ENCODE measurements around the gene GH2. TPM values are rescaled to one million over a fixed set of nuclear protein-coding genes. Genes with fewer than 3 reads are reported as not detected.

Gene GH2
- total and polyA plus RNA-seq, 4 donors = not detected

- DNase-seq (no peak), ATAC-seq (ENCODE audit: insufficient read depth, low FRiP score) (no peak)
- peaks cover 17 to 44% (median 31%) of the 10 kb centered on the region in 5 donors for H3K4me1 ChIP-seq (ENCODE audit: control insufficient read depth in 5 of 5, insufficient read depth in 5 of 5, low read length in 5 of 5)
- peaks cover 16 to 49% (median 32%) of the 10 kb centered on the region in 4 donors for H3K36me3 ChIP-seq (ENCODE audit: control insufficient read depth in 4 of 4, insufficient read depth in 4 of 4, low read length in 4 of 4)
- 93 to 95% methylated on average over 7 of the region's 7 CpGs for WGBS, 2 donors
- no peaks in the 10 kb centered on the region for H3K9me3 ChIP-seq (ENCODE audit: control insufficient read depth in 4 of 4, insufficient read depth in 3 of 4, low read length in 3 of 4)
- no peak overlapping the region for H3K9ac ChIP-seq (ENCODE audit: insufficient read depth in 1 of 2, low read length in 2 of 2)
- no peak overlapping the region for H3K4me3 ChIP-seq
- H3K27me3 ChIP-seq (ENCODE audit: control insufficient read depth in 3 of 3, insufficient read depth in 3 of 3, low read length in 2 of 3) = no peaks in the 10 kb centered on the region
- no peak for TF ChIP-seq CTCF (IDR thresholded peaks at IDR 0.05; ENCODE audit: control extremely low read depth, extremely low read depth)
- no peak overlapping the region for H3K27ac ChIP-seq (ENCODE audit: low read depth in 1 of 2, low read length in 1 of 2)
These were observed 44.9 kb downstream of the GH2 start for GRCh38 chr17:63836811-63837210.

GRCh38 chr17:63835167-63835720 lies 46.5 kb downstream of the GH2 start:
- Histone ChIP-seq H3K36me3 (ENCODE audit: control insufficient read depth in 4 of 4, insufficient read depth in 4 of 4, low read length in 4 of 4) (peaks cover 21 to 64% (median 40%) of the 10 kb centered on the region in 4 donors), H3K27ac (ENCODE audit: low read depth in 1 of 2, low read length in 1 of 2) (no peak overlapping the region), H3K4me3 (no peak overlapping the region), H3K9me3 (ENCODE audit: control insufficient read depth in 4 of 4, insufficient read depth in 3 of 4, low read length in 3 of 4) (no peaks in the 10 kb centered on the region), H3K27me3 (ENCODE audit: control insufficient read depth in 3 of 3, insufficient read depth in 3 of 3, low read length in 2 of 3) (no peaks in the 10 kb centered on the region), H3K9ac (ENCODE audit: insufficient read depth in 1 of 2, low read length in 2 of 2) (no peak overlapping the region), H3K4me1 (ENCODE audit: control insufficient read depth in 5 of 5, insufficient read depth in 5 of 5, low read length in 5 of 5) (peaks cover 6 to 33% (median 19%) of the 10 kb centered on the region in 5 donors)
- DNase-seq (no peak), ATAC-seq (ENCODE audit: insufficient read depth, low FRiP score) (no peak)
- WGBS, 2 donors = 85 to 87% methylated on average over 9 of the region's 9 CpGs
- no peak for TF ChIP-seq CTCF (IDR thresholded peaks at IDR 0.05; ENCODE audit: control extremely low read depth, extremely low read depth)

GRCh38 chr17:63834431-63835166 lies 47.1 kb downstream of the GH2 start:
- Histone ChIP-seq H3K27ac (ENCODE audit: low read depth in 1 of 2, low read length in 1 of 2) (no peak overlapping the region), H3K36me3 (ENCODE audit: control insufficient read depth in 4 of 4, insufficient read depth in 4 of 4, low read length in 4 of 4) (peaks cover 26 to 69% (median 46%) of the 10 kb centered on the region in 4 donors), H3K4me3 (no peak overlapping the region), H3K9ac (ENCODE audit: insufficient read depth in 1 of 2, low read length in 2 of 2) (no peak overlapping the region), H3K27me3 (ENCODE audit: control insufficient read depth in 3 of 3, insufficient read depth in 3 of 3, low read length in 2 of 3) (no peaks in the 10 kb centered on the region), H3K4me1 (ENCODE audit: control insufficient read depth in 5 of 5, insufficient read depth in 5 of 5, low read length in 5 of 5) (peaks cover 6 to 26% (median 16%) of the 10 kb centered on the region in 5 donors), H3K9me3 (ENCODE audit: control insufficient read depth in 4 of 4, insufficient read depth in 3 of 4, low read length in 3 of 4) (no peaks in the 10 kb centered on the region)
- ATAC-seq (ENCODE audit: insufficient read depth, low FRiP score) = peak; percentile 50
- peak in 2 of 3 donors; percentile 50 to 54 for DNase-seq
- 30 to 40% methylated on average over 13 of the region's 13 CpGs for WGBS, 2 donors
- TF ChIP-seq CTCF (IDR thresholded peaks at IDR 0.05; ENCODE audit: control extremely low read depth, extremely low read depth) = peak; percentile 38

Data from lung (tissue), 12 donors.